Gastrocnemius medialis (tissue), 4 donors: ENCODE data around the gene KLHL40.

Experiments
- CTCF ChIP-seq, 5 experiments: fragments of 450-650 bp in 3 of 5; fragments of 200-600 bp in 2 of 5; sonication (generic) in 2 of 5; IDR thresholded peaks in 4 of 5; conservative IDR thresholded peaks in 1 of 5; 1 replicate in 4 of 5; 2 replicates in 1 of 5; pipeline ENCODE4 v1.5.1; 2016 to 2019; ENCODE audit warnings: antibody characterized with exemption in 5 of 5, mild to moderate bottlenecking in 3 of 5, moderate library complexity in 3 of 5
- POLR2A ChIP-seq, 2 donors: fragments of 450-650 bp; IDR thresholded peaks; one replicate each; pipeline ENCODE4 v1.6.1; 2017; ENCODE audit warnings: antibody characterized with exemption in 2 of 2, mild to moderate bottlenecking in 2 of 2, moderate library complexity in 2 of 2

- TF ChIP-seq CTCF (IDR thresholded peaks at IDR 0.05 in 4 of 5, conservative IDR thresholded peaks at IDR 0.05 in 1 of 5) = no peak
- TF ChIP-seq POLR2A (IDR thresholded peaks at IDR 0.05) = no peak
Observed at GRCh38 chr3:42712344-42712648, 27.0 kb downstream of the KLHL40 start.
